SK-N-SH treated with all-trans-retinoic acid at 6 μM for 48 hours (cell line): ENCODE data around the gene CDC42.

Experiments used
- ATAC-seq: fragments of 200-7000 bp; cut with Tn5 transposase; 3 replicates; pipeline ENCODE4 v1.9.1; 2020; ENCODE audit warnings: mild to moderate bottlenecking, moderate library complexity
- ARNTL ChIP-seq: fragments of 450-650 bp; formaldehyde crosslinking; IDR thresholded peaks from 2 replicates; pipeline ENCODE4 v1.5.0; 2020; ENCODE audit warnings: low read depth, mild to moderate bottlenecking, moderate library complexity, borderline replicate concordance
- BACH2 ChIP-seq: fragments of 250-450 bp; sonication (Bioruptor Pico); IDR thresholded peaks from 2 replicates; pipeline ENCODE4 v1.9.0; 2021; ENCODE audit warnings: mild to moderate bottlenecking, borderline replicate concordance
- CREB5 ChIP-seq: fragments of 250-450 bp; sonication (Bioruptor Pico); IDR thresholded peaks from 2 replicates; pipeline ENCODE4 v1.5.1; 2020; ENCODE audit warnings: low read depth, mild to moderate bottlenecking, moderate library complexity
- CSRNP3 ChIP-seq: fragments of 250-450 bp; sonication (Bioruptor Pico); IDR thresholded peaks from 2 replicates; pipeline ENCODE4 v1.5.1; 2021; ENCODE audit warnings: mild to moderate bottlenecking, moderate library complexity
- ESRRG ChIP-seq: fragments of 250-450 bp; sonication (Bioruptor Pico); IDR thresholded peaks from 2 replicates; pipeline ENCODE4 v1.6.1; 2021; ENCODE audit warnings: mild to moderate bottlenecking
- GLIS3 ChIP-seq: fragments of 250-450 bp; sonication (Bioruptor Pico); IDR thresholded peaks from 2 replicates; pipeline ENCODE4 v1.5.0; 2020; ENCODE audit warnings: mild to moderate bottlenecking, moderate library complexity
- ISL1 ChIP-seq: fragments of 250-450 bp; sonication (Bioruptor Pico); IDR thresholded peaks from 2 replicates; pipeline ENCODE4 v2.1.2; 2022; ENCODE audit warnings: mild to moderate bottlenecking, moderate library complexity
- OSR1 ChIP-seq: fragments of 250-450 bp; sonication (Bioruptor Pico); IDR thresholded peaks from 2 replicates; pipeline ENCODE4 v1.8.0; 2022; ENCODE audit warnings: moderate library complexity, mild to moderate bottlenecking, inconsistent platforms
- PATZ1 ChIP-seq: fragments of 250-450 bp; sonication (Bioruptor Pico); IDR thresholded peaks from 2 replicates; pipeline ENCODE4 v1.8.0; 2020; ENCODE audit warnings: mild to moderate bottlenecking, moderate library complexity, borderline replicate concordance
- POU6F1 ChIP-seq: fragments of 250-450 bp; sonication (Bioruptor Pico); IDR thresholded peaks from 2 replicates; pipeline ENCODE4 v1.8.0; 2021; ENCODE audit warnings: low read depth, mild to moderate bottlenecking, moderate library complexity, borderline replicate concordance
- PPARA ChIP-seq: fragments of 250-450 bp; sonication (Bioruptor Pico); IDR thresholded peaks from 2 replicates; pipeline ENCODE4 v1.5.0; 2020; ENCODE audit warnings: mild to moderate bottlenecking, borderline replicate concordance
- RARB ChIP-seq: fragments of 250-450 bp; sonication (Bioruptor Pico); IDR thresholded peaks from 2 replicates; pipeline ENCODE4 v1.8.0; 2021; ENCODE audit warnings: mild to moderate bottlenecking, moderate library complexity
- SNAI2 ChIP-seq: fragments of 250-450 bp; sonication (Bioruptor Pico); IDR thresholded peaks from 2 replicates; pipeline ENCODE4 v1.5.0; 2020; ENCODE audit warnings: mild to moderate bottlenecking, moderate library complexity
- TCF4 ChIP-seq: fragments of 250-450 bp; sonication (Bioruptor Pico); IDR thresholded peaks from 2 replicates; pipeline ENCODE4 v1.8.0; 2021; ENCODE audit warnings: mild to moderate bottlenecking, moderate library complexity, borderline replicate concordance
- TOX ChIP-seq: fragments of 250-450 bp; sonication (Bioruptor Pico); IDR thresholded peaks from 2 replicates; pipeline ENCODE4 v1.8.0; 2021; ENCODE audit warnings: mild to moderate bottlenecking, moderate library complexity, borderline replicate concordance
- TSHZ2 ChIP-seq: fragments of 250-450 bp; sonication (Bioruptor Pico); IDR thresholded peaks from 2 replicates; pipeline ENCODE4 v1.5.0; 2020; ENCODE audit warnings: mild to moderate bottlenecking, moderate library complexity
- ZC3H10 ChIP-seq: fragments of 250-450 bp; sonication (Bioruptor Pico); IDR thresholded peaks from 2 replicates; pipeline ENCODE4 v1.5.1; 2021; ENCODE audit warnings: mild to moderate bottlenecking, moderate library complexity
- ZFP3 ChIP-seq: fragments of 250-450 bp; sonication (Bioruptor Pico); IDR thresholded peaks from 2 replicates; pipeline ENCODE4 v1.5.0; 2020; ENCODE audit warnings: mild to moderate bottlenecking, moderate library complexity
- ZFP30 ChIP-seq: fragments of 450-650 bp; formaldehyde crosslinking; IDR thresholded peaks from 2 replicates; pipeline ENCODE4 v1.5.0; 2022; ENCODE audit warnings: mild to moderate bottlenecking, moderate library complexity
- ZNF565 ChIP-seq: fragments of 450-650 bp; formaldehyde crosslinking; conservative IDR thresholded peaks from 2 replicates; pipeline ENCODE4 v1.5.0; 2020; ENCODE audit warnings: low read depth, mild to moderate bottlenecking, moderate library complexity
- ZNF70 ChIP-seq: fragments of 450-650 bp; formaldehyde crosslinking; IDR thresholded peaks from 2 replicates; pipeline ENCODE4 v1.5.0; 2020; ENCODE audit warnings: mild to moderate bottlenecking, moderate library complexity
- ZNF8 ChIP-seq: fragments of 450-650 bp; formaldehyde crosslinking; IDR thresholded peaks from 2 replicates; pipeline ENCODE4 v1.5.0; 2020; ENCODE audit warnings: mild to moderate bottlenecking, moderate library complexity

The CDC42 gene

GRCh38 chr1:22120469-22120790 is 67.9 kb downstream of the CDC42 start:
- no peak for ATAC-seq
- TF ChIP-seq ZNF8 (CRISPR knock-in tag) (no peak), ZFP3 (CRISPR knock-in tag) (no peak), ZC3H10 (CRISPR knock-in tag) (no peak), ZNF70 (CRISPR knock-in tag) (no peak), CSRNP3 (CRISPR knock-in tag) (no peak), ARNTL (CRISPR knock-in tag) (no peak), ISL1 (CRISPR knock-in tag) (no peak), RARB (CRISPR knock-in tag) (no peak), GLIS3 (CRISPR knock-in tag) (no peak), OSR1 (no peak), BACH2 (CRISPR knock-in tag) (no peak), POU6F1 (CRISPR knock-in tag) (no peak), TSHZ2 (CRISPR knock-in tag) (no peak), TOX (CRISPR knock-in tag) (no peak), ZNF565 (CRISPR knock-in tag) (no peak), SNAI2 (CRISPR knock-in tag) (no peak), ESRRG (CRISPR knock-in tag) (no peak), TCF4 (CRISPR knock-in tag) (no peak), ZFP30 (CRISPR knock-in tag) (no peak), PATZ1 (CRISPR knock-in tag) (no peak)
- TF ChIP-seq, all 23 proteins: peak for 0

- TF ChIP-seq PPARA (CRISPR knock-in tag) (no peak), CREB5 (no peak), PATZ1 (CRISPR knock-in tag) (no peak), BACH2 (CRISPR knock-in tag) (no peak), TSHZ2 (CRISPR knock-in tag) (no peak), TCF4 (CRISPR knock-in tag) (no peak), ZNF565 (CRISPR knock-in tag) (no peak), GLIS3 (CRISPR knock-in tag) (no peak), ISL1 (CRISPR knock-in tag) (no peak)
- no peak; the same call in 1 of the 3 replicates for ATAC-seq
Observed at GRCh38 chr1:22121421-22121911, 69.0 kb downstream of the CDC42 start.
